Measurements from ENCODE around the gene WDR19. TPM values are rescaled to one million over a fixed set of nuclear protein-coding genes. Genes with fewer than 3 reads are reported as not detected.

The WDR19 gene
- total and polyA plus RNA-seq, 4 donors, result 44.5 to 61.2 (median 58.0) TPM

DNA sequence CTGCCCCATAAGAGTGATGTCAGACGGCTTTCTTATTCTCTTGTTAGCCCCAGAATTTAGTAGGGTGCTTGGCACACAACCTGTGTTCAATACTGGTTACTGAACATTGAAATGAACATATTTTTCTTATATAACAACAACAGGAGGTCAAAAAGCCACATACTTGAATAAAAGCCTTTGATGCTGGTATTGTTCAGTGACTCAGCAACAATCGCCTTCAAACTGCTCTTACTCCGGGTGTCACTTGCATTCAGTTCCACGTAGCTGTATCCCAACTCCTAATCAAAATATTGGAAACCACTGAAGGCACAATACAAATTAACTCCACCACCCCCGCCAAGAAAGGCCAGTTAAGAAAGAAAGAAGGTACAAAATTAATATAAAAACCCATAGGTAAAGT is 122.3 kb downstream of the WDR19 start:
- no peak overlapping the region for H3K27ac ChIP-seq (ENCODE audit: low read depth, low read length)
- no CpG with 5 or more reads among the region's 5 CpGs for WGBS (ENCODE audit: insufficient coverage)
- H3K4me1 ChIP-seq (ENCODE audit: control insufficient read depth, insufficient read depth, low read length), result no peaks in the 10 kb centered on the region
- H3K4me3 ChIP-seq (ENCODE audit: low read depth, low read length), result no peak overlapping the region
- no peaks in the 10 kb centered on the region for H3K9me3 ChIP-seq (ENCODE audit: control insufficient read depth, insufficient read depth, low read length)
- peaks cover 28% of the 10 kb centered on the region for H3K36me3 ChIP-seq (ENCODE audit: control insufficient read depth, insufficient read depth, low read length)
- no peaks in the 10 kb centered on the region for H3K27me3 ChIP-seq (ENCODE audit: control insufficient read depth, insufficient read depth, low read length)
- no peak for DNase-seq (ENCODE audit: low read depth in 4 of 6, low spot score in 6 of 6)

DNA sequence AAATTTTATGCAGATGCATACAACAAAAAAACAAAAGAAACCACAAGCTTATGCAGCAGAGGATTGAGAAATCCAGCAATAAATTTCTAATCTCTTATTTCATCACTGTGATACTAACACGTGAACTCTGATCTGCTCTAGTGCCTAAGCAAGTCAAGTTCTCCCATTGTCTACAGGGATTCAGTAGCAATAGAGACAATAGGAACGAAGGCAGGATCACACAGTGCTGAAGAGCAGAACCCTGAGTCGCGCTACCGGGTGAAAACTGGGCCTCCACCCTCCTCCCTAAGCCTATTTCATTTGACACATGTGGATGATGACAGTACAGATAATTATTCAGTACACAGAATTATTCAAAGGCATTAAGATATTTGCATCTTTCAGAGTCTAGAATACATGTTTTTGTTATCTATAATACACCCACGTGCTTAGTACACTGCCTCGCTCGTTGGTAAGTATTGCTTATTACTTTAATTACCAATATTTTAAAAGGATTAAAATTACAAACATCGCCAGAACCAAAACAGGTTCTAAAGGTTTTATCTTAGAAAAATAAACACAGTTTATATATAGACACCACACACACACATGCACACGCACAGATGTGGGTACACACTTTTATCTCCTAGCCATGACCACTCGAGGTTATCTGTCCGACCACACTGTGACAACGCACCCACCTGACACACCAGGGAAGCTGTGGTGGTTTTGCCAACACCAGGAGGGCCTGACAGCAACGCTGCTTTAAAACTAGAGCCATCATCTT is 123.8 kb downstream of the WDR19 start:
- Histone ChIP-seq H3K27me3 (ENCODE audit: control insufficient read depth, insufficient read depth, low read length) (no peaks in the 10 kb centered on the region), H3K4me3 (ENCODE audit: low read depth, low read length) (no peak overlapping the region), H3K27ac (ENCODE audit: low read depth, low read length) (no peak overlapping the region), H3K4me1 (ENCODE audit: control insufficient read depth, insufficient read depth, low read length) (no peaks in the 10 kb centered on the region), H3K36me3 (ENCODE audit: control insufficient read depth, insufficient read depth, low read length) (peaks cover 18% of the 10 kb centered on the region), H3K9me3 (ENCODE audit: control insufficient read depth, insufficient read depth, low read length) (no peaks in the 10 kb centered on the region)
- WGBS (ENCODE audit: insufficient coverage), result 85% methylated on average over 4 of the region's 14 CpGs
- no peak for DNase-seq (ENCODE audit: low read depth in 4 of 6, low spot score in 6 of 6)

DNA sequence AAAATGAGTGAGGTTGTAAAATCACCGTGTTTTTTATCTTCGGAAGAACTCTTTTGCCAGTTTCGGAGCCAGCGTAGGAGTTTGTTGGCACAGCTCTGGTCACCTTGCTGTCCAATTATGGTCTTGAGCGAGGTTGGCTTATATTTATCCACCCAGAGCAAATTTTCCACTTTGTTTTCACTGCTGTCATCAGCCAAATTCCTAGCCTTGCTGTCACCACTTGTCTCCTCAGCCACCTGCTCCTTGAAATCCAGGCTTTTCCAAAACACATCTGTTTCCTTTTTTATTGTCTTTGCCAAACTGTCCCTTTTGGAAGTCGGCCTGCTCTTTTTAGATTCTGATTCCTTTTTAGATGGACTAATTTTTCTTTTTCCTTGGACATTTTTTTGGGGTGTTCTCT is 126.3 kb downstream of the WDR19 start:
- peaks cover 16% of the 10 kb centered on the region for H3K36me3 ChIP-seq (ENCODE audit: control insufficient read depth, insufficient read depth, low read length)
- H3K4me1 ChIP-seq (ENCODE audit: control insufficient read depth, insufficient read depth, low read length), result no peaks in the 10 kb centered on the region
- H3K27me3 ChIP-seq (ENCODE audit: control insufficient read depth, insufficient read depth, low read length), result no peaks in the 10 kb centered on the region
- H3K9me3 ChIP-seq (ENCODE audit: control insufficient read depth, insufficient read depth, low read length), result no peaks in the 10 kb centered on the region
- 80% methylated on average over 3 of the region's 6 CpGs for WGBS (ENCODE audit: insufficient coverage)
- H3K27ac ChIP-seq (ENCODE audit: low read depth, low read length), result no peak overlapping the region
- H3K4me3 ChIP-seq (ENCODE audit: low read depth, low read length), result no peak overlapping the region
- DNase-seq (ENCODE audit: low read depth in 4 of 6, low spot score in 6 of 6), result peak in 1 of 6 donors; percentile 41

DNA sequence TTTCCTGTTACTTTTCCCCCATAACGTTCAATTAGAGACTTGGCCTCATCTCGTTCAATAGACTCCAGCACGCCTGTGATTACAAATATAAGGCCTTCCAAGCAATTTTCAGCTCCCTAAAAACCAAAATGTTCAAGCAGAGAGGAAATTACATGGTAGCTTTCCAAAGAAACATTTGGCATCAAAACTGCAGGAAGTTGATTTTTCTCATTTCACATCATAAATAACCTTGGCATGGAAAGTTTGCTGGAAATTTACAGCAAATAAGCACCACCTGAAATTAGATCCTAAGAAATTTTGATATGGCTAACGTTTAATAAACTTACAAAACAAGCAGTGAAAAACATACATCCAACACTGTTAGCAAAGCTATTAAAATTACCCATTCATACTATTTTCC is 130.5 kb downstream of the WDR19 start:
- H3K27me3 ChIP-seq (ENCODE audit: control insufficient read depth, insufficient read depth, low read length), result no peaks in the 10 kb centered on the region
- DNase-seq (ENCODE audit: low read depth in 4 of 6, low spot score in 6 of 6), result peak in 2 of 6 donors; percentile 4 to 65
- H3K4me3 ChIP-seq (ENCODE audit: low read depth, low read length), result no peak overlapping the region
- WGBS (ENCODE audit: insufficient coverage), result 70% methylated on average over 3 of the region's 4 CpGs
- H3K27ac ChIP-seq (ENCODE audit: low read depth, low read length), result no peak overlapping the region
- H3K4me1 ChIP-seq (ENCODE audit: control insufficient read depth, insufficient read depth, low read length), result no peaks in the 10 kb centered on the region
- peaks cover 16% of the 10 kb centered on the region for H3K36me3 ChIP-seq (ENCODE audit: control insufficient read depth, insufficient read depth, low read length)
- H3K9me3 ChIP-seq (ENCODE audit: control insufficient read depth, insufficient read depth, low read length), result no peaks in the 10 kb centered on the region

DNA sequence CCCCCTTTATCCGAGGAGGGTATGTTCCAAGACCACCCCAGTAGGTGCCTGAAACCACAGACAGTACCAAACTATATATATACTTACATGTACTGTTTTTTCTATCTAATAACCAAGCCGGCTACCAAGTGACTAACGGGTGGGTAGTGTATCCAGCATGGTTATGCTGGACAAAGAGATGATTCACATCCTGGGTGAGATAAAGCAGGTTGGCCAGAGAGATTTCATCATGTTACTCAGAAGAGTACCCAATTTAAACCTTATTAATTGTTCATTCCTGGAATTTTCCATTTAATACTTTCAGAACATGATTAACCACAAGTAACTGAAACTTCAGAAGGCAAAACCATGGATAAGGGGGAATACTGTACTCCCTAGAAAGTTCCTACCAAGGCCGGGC is 137.3 kb downstream of the WDR19 start:
- no CpG with 5 or more reads among the region's 4 CpGs for WGBS (ENCODE audit: insufficient coverage)
- Histone ChIP-seq H3K9me3 (ENCODE audit: control insufficient read depth, insufficient read depth, low read length) (no peaks in the 10 kb centered on the region), H3K27me3 (ENCODE audit: control insufficient read depth, insufficient read depth, low read length) (no peaks in the 10 kb centered on the region), H3K4me1 (ENCODE audit: control insufficient read depth, insufficient read depth, low read length) (no peaks in the 10 kb centered on the region), H3K4me3 (ENCODE audit: low read depth, low read length) (no peak overlapping the region), H3K27ac (ENCODE audit: low read depth, low read length) (peak overlapping the region; percentile 15), H3K36me3 (ENCODE audit: control insufficient read depth, insufficient read depth, low read length) (peaks cover 9% of the 10 kb centered on the region)
- DNase-seq (ENCODE audit: low read depth in 4 of 6, low spot score in 6 of 6), result no peak

DNA sequence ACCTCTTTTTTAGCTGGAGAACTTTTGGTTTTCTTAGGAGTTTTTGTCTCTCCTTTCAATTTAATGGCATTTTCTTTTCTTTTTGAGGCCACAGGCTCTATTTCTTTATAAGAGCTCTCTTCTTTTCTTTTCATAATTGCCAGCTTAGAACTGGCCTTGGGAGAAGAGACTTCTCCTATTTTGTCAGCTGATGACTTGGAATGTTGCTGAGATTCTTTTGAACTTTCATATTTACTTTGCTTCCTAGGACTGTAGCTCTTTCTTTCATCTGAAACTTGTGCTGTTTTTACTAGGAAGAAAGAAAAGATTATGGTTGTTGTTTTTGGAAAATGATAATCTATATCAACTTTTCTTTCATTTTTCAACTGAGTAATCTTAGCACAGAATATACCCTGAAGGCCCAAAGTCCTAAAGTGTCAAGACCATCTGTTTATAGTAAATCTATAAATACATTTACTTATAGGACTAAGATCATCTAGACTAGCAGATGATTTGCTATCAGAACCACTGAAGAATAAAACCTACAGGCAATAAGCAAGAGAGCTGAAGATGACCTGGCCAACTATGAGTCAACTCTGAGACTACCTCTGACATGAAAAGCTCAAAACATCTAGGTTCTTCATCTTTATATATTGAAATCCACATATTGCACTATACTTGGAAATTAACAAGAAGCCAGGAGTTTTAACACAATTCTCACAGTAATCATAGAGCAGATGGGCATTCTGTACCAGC is 138.2 kb downstream of the WDR19 start:
- peaks cover 11% of the 10 kb centered on the region for H3K36me3 ChIP-seq (ENCODE audit: control insufficient read depth, insufficient read depth, low read length)
- H3K4me1 ChIP-seq (ENCODE audit: control insufficient read depth, insufficient read depth, low read length), result no peaks in the 10 kb centered on the region
- DNase-seq (ENCODE audit: low read depth in 4 of 6, low spot score in 6 of 6), result peak in 1 of 6 donors; percentile 54
- H3K9me3 ChIP-seq (ENCODE audit: control insufficient read depth, insufficient read depth, low read length), result no peaks in the 10 kb centered on the region
- no peak overlapping the region for H3K4me3 ChIP-seq (ENCODE audit: low read depth, low read length)
- H3K27me3 ChIP-seq (ENCODE audit: control insufficient read depth, insufficient read depth, low read length), result no peaks in the 10 kb centered on the region
- peak overlapping the region; percentile 15 for H3K27ac ChIP-seq (ENCODE audit: low read depth, low read length)

DNA sequence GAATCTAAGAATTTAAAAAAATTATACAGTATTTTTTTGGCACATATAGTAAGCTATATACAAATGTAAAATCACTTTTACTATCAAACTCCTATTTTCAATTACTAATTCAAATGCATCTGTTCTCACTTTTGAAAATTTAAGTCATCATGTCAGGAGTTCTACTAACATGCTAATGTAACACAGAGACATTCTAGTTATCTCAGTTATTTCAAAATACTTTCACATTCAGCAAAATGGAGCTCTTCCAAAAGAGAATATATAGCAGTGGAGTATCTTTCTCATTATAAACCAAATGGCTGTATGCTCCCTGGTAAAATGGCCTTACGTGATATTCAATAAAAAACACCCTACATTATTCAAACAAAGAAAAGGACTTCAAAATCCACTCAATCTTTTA is 141.5 kb downstream of the WDR19 start:
- no peak overlapping the region for H3K4me3 ChIP-seq (ENCODE audit: low read depth, low read length)
- WGBS (ENCODE audit: insufficient coverage), result no CpG with 5 or more reads among the region's 1 CpG
- H3K4me1 ChIP-seq (ENCODE audit: control insufficient read depth, insufficient read depth, low read length), result no peaks in the 10 kb centered on the region
- DNase-seq (ENCODE audit: low read depth in 4 of 6, low spot score in 6 of 6), result peak in 1 of 6 donors; percentile 9
- no peaks in the 10 kb centered on the region for H3K9me3 ChIP-seq (ENCODE audit: control insufficient read depth, insufficient read depth, low read length)
- H3K27me3 ChIP-seq (ENCODE audit: control insufficient read depth, insufficient read depth, low read length), result no peaks in the 10 kb centered on the region
- H3K27ac ChIP-seq (ENCODE audit: low read depth, low read length), result no peak overlapping the region
- H3K36me3 ChIP-seq (ENCODE audit: control insufficient read depth, insufficient read depth, low read length), result peaks cover 4% of the 10 kb centered on the region

DNA sequence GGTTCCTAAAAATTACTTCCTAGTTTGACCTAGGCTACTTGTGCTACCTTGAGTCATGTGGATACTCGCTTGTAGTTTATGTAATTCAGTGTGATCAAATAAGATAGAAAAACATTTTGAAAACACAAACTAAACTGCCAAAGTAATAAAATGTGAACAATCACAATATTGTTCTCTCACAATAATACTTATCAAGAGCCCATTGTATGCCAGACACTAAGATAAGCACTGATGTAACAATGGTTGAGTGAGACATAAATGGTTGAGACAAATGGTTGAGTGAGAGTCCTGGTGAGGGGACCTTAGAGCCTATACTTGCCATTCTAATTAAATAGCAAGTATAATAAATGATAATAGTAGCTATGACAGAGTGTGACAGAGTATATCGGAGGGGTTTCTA is 142.1 kb downstream of the WDR19 start:
- WGBS (ENCODE audit: insufficient coverage), result no CpG with 5 or more reads among the region's 2 CpGs
- Histone ChIP-seq H3K9me3 (ENCODE audit: control insufficient read depth, insufficient read depth, low read length) (no peaks in the 10 kb centered on the region), H3K4me3 (ENCODE audit: low read depth, low read length) (no peak overlapping the region), H3K27ac (ENCODE audit: low read depth, low read length) (no peak overlapping the region), H3K27me3 (ENCODE audit: control insufficient read depth, insufficient read depth, low read length) (no peaks in the 10 kb centered on the region), H3K36me3 (ENCODE audit: control insufficient read depth, insufficient read depth, low read length) (peaks cover 4% of the 10 kb centered on the region), H3K4me1 (ENCODE audit: control insufficient read depth, insufficient read depth, low read length) (no peaks in the 10 kb centered on the region)
- DNase-seq (ENCODE audit: low read depth in 4 of 6, low spot score in 6 of 6), result no peak

DNA sequence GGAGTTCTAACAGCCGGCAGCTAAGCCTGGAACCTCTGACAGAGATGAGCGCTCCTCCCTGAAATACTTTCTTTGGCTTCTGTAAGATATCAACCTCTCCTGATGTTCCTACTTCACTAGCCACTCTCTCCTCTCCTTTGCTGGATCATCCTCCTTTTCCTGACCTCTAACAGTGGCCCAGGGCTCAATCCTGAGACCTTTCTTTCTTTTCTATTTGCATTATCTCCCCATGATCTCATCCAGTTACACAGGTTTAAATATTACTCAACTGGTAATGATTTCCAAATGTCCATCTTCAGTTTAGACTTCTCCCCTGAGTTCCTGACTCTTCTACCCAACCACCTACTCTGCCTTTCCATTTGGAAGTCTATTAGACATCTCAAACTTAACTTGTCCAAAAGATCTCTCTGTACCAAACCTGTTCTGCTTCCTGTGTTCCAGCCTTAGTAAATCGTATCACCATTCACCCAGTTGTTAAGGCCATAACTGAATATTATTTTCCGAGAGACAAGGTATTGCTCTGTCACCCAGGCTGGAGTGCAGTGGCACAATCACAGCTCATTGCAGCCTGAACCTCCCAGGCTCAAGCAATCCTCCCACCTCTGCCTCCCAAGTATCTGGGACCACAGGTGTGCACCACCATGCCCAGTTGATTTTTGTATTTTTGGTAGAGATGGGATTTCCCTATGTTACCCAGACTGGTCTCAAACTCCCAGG is 142.7 kb downstream of the WDR19 start:
- Histone ChIP-seq H3K4me1 (ENCODE audit: control insufficient read depth, insufficient read depth, low read length) (no peaks in the 10 kb centered on the region), H3K36me3 (ENCODE audit: control insufficient read depth, insufficient read depth, low read length) (peaks cover 4% of the 10 kb centered on the region), H3K4me3 (ENCODE audit: low read depth, low read length) (no peak overlapping the region), H3K27ac (ENCODE audit: low read depth, low read length) (no peak overlapping the region), H3K27me3 (ENCODE audit: control insufficient read depth, insufficient read depth, low read length) (no peaks in the 10 kb centered on the region), H3K9me3 (ENCODE audit: control insufficient read depth, insufficient read depth, low read length) (no peaks in the 10 kb centered on the region)
- WGBS (ENCODE audit: insufficient coverage), result 81% methylated on average over 3 of the region's 4 CpGs
- DNase-seq (ENCODE audit: low read depth in 4 of 6, low spot score in 6 of 6), result no peak
